Measurements from ENCODE around the gene TSPAN9. TPM values are rescaled to one million over a fixed set of nuclear protein-coding genes. Genes with fewer than 3 reads are reported as not detected.

The TSPAN9 gene
- total RNA-seq, 1 experiment from 2014 or later = 13.2 TPM

- Histone ChIP-seq H3K27me3 (ENCODE audit: insufficient read depth, low read length) (no peaks in the 10 kb centered on the region), H3K9ac (ENCODE audit: low read length) (no peak overlapping the region), H3K79me2 (ENCODE audit: insufficient read depth, low read length) (no peaks in the 10 kb centered on the region), H2AFZ (ENCODE audit: low read depth, low read length, poor library complexity, severe bottlenecking) (no peak overlapping the region), H3K9me2 (ENCODE audit: insufficient read depth) (no peaks in the 10 kb centered on the region), H3K4me3 (replicated peaks in 1 of 2; ENCODE audit: low read depth in 1 of 2, low read length in 2 of 2) (no peak overlapping the region), H3K9me3 (ENCODE audit: control insufficient read depth in 1 of 2, insufficient read depth in 1 of 2, low read depth in 1 of 2, low read length in 2 of 2) (no peaks in the 10 kb centered on the region), H3K4me2 (ENCODE audit: low read length) (no peak overlapping the region), H3K4me1 (ENCODE audit: control insufficient read depth in 1 of 2, insufficient read depth in 2 of 2, low read length in 2 of 2) (peaks cover 0 to 8% of the 10 kb centered on the region in 2 experiments; a peak in 2 of 4 replicates), H3K27ac (ENCODE audit: low read depth, low read length) (no peak overlapping the region), H3K36me3 (ENCODE audit: control insufficient read depth in 1 of 2, insufficient read depth in 2 of 2, low read length in 2 of 2) (peaks cover 4 to 19% of the 10 kb centered on the region in 2 experiments; a peak in 2 of 4 replicates), H4K20me1 (ENCODE audit: insufficient read depth) (no peaks in the 10 kb centered on the region)
- ChIA-PET RAD21 (ENCODE audit: low non-redundant PET in 1 of 2, low total read pairs in 2 of 2, uncharacterized antibody in 2 of 2, unreplicated experiment in 2 of 2) (interaction anchor here in 1 of 2 experiments (0.6 to 1.8 kb wide), 2 partner anchors 62 to 158 kb away, joined by 3 to 7 read pairs; no protein-coding TSS in a partner anchor), POLR2A (no interaction called here), CTCF (interaction anchor here (1.7 kb wide), 1 partner anchor 197 kb away, joined by 8 read pairs; no protein-coding TSS in a partner anchor)
- BruUV-seq (replicated peaks) = no TSS peak
- no peak for ATAC-seq
- no peak for DNase-seq (ENCODE audit: low read depth, low spot score)
- intact Hi-C loops (cut with micrococcal nuclease) = loop anchor here (5.0 kb wide), 1 partner anchor 301 kb away; no protein-coding TSS in a partner anchor
- TF ChIP-seq ZFX (IDR thresholded peaks at IDR 0.05) (no peak), JUND (IDR thresholded peaks at IDR 0.05) (no peak), POLR2AphosphoS5 (IDR thresholded peaks at IDR 0.05; ENCODE audit: low read depth, low read length) (no peak), EZH2phosphoT487 (IDR thresholded peaks at IDR 0.05; ENCODE audit: borderline replicate concordance) (no peak), YY1 (IDR thresholded peaks at IDR 0.05; ENCODE audit: extremely low read depth, insufficient replicate concordance, low read depth, low read length) (no peak), EGR1 (IDR thresholded peaks at IDR 0.05; ENCODE audit: low read depth) (no peak), ZNF274 (IDR thresholded peaks at IDR 0.05; ENCODE audit: low read depth, low read length) (no peak), SP1 (IDR thresholded peaks at IDR 0.05; ENCODE audit: low read depth) (no peak), CEBPB (IDR thresholded peaks at IDR 0.05; ENCODE audit: low read depth) (no peak), POLR2A (IDR thresholded peaks at IDR 0.05; ENCODE audit: borderline replicate concordance, extremely low read depth, insufficient read depth, insufficient read length) (no peak), TCF7L2 (IDR thresholded peaks at IDR 0.05; ENCODE audit: borderline replicate concordance, extremely low read depth, insufficient read depth, insufficient read length) (no peak), CTCF (IDR thresholded peaks at IDR 0.05 in 2 of 3, conservative IDR thresholded peaks at IDR 0.05 in 1 of 3; ENCODE audit: borderline replicate concordance in 1 of 3, insufficient read depth in 1 of 3, low read depth in 2 of 3, low read length in 2 of 3) (no peak), ATF3 (IDR thresholded peaks at IDR 0.05) (no peak), ZBTB33 (IDR thresholded peaks at IDR 0.05; ENCODE audit: extremely low read depth, insufficient replicate concordance, low read length) (no peak), EZH2 (IDR thresholded peaks at IDR 0.05) (no peak), MAX (IDR thresholded peaks at IDR 0.05) (no peak), ELF1 (IDR thresholded peaks at IDR 0.05; ENCODE audit: borderline replicate concordance, low read depth) (no peak), CBX3 (IDR thresholded peaks at IDR 0.05; ENCODE audit: low read depth) (no peak), SIN3A (IDR thresholded peaks at IDR 0.05; ENCODE audit: low read depth) (no peak), REST (IDR thresholded peaks at IDR 0.05; ENCODE audit: low read depth) (no peak)
Measured at GRCh38 chr12:3042826-3043225, 34.4 kb upstream of the TSPAN9 start.

Data from HCT116 (cell line).